Measurements from ENCODE around the gene DNASE1L3. TPM values are rescaled to one million over a fixed set of nuclear protein-coding genes. Genes with fewer than 3 reads are reported as not detected.
"Not testable (repeated sequence)": the region's sequence is repeated elsewhere in the genome, so short reads cannot be mapped to it uniquely, and the experiment has no call there.

Gene DNASE1L3
- total RNA-seq, 1 donor from 2014 or later = 6.1 TPM

DNA sequence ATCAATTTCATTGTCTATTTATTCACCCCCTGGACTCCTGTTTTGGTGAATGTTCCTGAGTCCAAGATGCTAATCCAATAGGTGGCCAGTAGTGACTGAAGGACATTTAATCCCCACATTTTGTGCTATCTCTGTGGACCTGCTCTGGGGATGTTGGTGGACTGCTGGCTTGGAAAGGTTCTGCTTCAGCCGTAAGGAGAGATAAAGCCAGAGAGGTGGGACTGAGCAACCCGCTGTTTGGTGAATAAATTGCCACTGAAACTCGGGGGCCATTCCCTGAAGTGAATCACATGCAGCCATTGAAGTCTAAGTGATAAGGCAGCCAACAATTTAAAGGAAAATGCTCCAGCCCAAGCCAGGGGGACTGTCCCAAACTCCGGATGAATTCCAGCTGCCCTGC is 25.2 kb upstream of the DNASE1L3 start:
- DNase-seq (ENCODE audit: low spot score) = no peak

DNA sequence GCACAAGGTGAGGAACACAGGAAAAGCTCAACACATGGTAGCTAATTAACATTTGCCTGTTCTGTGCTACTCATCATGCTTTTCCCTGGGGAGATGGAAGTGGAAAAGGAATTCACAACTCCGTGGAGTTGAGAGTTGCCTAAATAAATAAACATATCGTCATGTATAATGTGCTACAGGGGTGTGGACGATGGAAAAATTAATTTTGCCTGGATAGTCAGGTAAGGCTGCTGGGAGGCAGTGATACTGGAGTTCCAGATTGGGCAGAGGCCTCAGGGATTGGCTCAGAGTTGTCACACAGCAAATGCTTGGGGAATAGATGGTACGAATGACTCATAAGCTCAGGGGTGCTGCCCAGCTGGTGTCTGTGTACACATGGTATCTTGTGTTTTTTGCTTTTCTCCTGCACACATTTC is 23.8 kb upstream of the DNASE1L3 start:
- DNase-seq (ENCODE audit: low spot score) = no peak

DNA sequence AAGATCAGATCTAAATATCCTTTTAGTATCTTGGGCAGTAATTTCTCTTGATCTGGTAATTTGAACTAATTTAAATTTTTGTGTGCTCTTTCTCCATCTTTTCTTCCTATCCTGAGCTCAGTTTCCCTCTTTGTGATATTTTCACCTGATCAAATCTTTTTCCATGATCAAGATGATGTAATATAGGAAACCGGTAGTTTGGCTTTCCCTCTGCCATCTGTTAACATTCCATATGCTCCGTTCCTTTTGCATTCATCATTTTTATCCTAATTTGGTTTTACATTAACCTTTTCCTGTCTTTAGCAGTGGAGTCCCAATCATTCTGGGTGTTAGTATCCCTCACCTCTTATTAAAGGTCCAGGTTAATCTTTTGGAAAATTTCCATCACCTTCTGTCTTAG is 20.9 kb upstream of the DNASE1L3 start:
- DNase-seq (ENCODE audit: low spot score) = no peak

DNA sequence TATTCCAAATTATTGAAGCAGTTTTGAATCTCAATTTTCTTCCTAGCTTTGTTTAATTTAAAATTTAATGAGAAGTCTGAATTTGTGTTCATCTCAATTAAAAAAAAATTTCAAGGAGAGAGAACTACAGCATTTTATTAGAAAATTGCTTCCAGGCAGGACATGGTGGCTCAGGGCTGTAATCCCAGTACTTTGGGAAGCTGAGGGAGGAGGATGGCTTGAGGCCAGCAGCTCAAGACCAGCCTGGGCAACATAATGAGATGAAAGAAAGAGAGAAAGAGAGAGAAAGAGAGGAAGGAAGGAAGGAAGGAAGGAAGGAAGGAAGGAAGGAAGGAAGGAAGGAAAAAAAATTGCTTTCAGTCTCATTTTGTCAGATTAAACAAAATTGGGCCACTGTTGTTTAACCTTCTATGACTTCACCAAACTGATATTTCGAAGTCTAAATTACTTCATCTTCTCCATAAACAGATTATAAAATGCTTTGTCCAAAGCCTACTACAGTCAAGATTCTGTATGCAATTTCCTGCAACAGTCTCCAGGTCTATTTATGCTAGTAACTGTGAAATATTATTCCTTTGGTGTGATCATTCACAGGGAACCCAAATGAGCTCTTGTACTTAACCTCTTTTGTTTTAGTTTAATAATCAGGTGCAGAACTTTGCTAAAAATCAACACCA is 20.2 kb upstream of the DNASE1L3 start:
- no peak for DNase-seq (ENCODE audit: low spot score)

DNA sequence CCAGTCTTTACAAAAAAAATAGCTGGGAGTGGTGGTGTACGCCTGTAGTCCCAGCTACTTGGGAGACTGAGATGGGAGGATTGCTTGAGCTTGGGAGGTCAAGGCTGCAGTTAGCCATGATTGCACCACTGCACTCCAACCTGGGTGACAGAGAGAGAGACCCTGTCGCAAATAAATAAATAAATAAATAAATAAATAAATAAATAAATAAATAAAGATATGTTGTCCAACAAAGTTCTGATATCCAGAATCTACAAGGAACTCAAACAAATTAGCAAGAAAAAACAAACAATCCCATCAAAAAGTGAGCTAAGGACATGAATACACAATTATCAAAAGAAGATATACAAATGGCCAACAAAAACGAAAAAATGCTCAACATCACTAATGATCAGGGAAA is 17.2 kb upstream of the DNASE1L3 start:
- not testable (repeated sequence) for DNase-seq (ENCODE audit: low spot score)

DNA sequence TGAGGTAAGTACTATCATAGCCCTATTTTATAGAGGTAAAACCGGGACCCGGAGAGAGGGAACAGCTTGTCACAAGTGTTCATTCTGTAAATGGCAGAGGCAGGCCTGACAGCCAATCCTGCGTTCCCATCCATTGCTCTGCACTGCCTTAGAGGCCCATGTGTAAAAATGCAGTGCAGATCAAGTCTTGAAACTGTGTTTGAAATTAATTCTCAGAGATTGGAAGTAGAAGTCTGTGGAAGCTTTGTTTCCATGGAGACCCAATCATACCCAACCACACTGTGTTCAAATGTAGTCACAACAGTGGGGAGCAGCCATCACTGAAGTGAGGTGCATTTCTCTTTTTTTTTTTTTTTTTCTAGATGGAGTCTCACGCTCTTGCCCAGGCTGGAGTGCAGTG is 13.1 kb upstream of the DNASE1L3 start:
- no peak for DNase-seq (ENCODE audit: low spot score)

DNA sequence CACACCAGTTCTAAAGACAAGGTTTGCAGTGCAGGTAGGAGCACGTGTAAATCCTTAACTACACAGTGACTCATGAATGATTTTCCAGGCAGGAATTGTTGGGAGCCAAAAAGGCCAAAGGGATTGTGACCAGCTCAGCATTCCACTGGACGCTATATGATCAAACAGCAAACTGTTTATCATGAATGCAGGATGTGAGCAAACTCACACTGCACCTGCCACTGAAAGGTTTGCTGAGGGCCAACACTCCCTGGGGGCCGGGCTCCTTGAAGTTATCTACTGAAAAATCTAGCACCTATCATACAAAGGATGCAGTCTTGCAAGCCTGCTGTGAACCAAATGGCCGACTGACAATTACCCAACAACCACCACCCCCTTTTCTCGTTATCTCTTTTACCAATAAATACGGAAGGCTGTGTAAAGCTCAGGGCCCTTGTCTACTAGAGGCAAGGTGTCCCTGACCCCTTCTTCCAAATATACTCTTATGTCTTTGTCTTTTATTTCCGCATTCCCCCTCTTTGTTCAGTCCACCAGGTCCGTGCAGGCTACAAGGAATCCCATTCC is 11.5 kb upstream of the DNASE1L3 start:
- DNase-seq (ENCODE audit: low spot score) = no peak

DNA sequence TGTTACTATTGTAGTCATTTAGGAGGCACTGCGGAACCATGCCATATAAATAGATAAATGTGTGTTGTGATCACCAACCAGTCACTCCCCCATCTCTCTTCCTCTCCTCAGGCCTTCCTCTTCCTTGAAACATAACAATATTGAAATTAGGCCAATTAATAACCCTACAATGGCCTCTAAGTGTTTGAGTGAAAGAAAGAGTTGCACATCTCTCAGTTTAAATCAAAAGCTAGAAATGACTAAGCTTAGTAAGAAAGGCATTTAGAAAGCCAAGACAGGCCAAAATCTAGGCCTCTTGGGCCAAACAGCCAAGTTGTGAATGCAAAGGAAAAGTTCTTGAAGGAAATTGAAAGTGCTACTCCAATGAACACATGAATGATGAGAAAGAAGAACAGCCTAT is 8.1 kb upstream of the DNASE1L3 start:
- DNase-seq (ENCODE audit: low spot score) = no peak

DNA sequence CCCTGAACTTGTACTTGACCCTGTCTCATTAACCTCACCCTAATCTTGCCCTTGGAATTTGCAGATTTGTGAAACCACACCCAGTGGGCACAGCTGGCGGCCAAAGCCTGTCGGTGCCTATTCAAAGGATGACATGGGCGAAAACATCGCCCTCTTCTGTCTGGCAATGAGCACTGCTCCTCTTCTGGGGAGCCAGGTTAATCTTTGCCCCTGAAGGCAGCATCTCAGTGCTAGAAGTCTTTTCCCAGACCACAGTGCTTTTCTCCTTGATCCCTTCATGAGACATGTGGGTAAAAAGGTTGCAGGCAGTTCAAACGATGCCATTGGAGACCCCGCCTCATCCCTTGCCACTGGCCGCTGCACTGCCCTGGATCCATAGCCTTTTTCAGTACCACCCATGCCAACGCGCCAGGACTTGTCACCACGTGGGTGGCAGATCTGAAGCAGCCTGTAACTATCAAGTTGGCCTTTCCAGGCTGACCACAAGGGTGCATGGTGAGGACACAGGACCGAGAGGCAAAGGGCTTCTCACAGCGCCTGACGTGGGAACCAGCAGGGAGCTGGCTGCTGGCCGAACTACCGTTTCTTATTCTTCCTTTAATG is 6.5 kb upstream of the DNASE1L3 start:
- peak; percentile 74 for DNase-seq (ENCODE audit: low spot score)

DNA sequence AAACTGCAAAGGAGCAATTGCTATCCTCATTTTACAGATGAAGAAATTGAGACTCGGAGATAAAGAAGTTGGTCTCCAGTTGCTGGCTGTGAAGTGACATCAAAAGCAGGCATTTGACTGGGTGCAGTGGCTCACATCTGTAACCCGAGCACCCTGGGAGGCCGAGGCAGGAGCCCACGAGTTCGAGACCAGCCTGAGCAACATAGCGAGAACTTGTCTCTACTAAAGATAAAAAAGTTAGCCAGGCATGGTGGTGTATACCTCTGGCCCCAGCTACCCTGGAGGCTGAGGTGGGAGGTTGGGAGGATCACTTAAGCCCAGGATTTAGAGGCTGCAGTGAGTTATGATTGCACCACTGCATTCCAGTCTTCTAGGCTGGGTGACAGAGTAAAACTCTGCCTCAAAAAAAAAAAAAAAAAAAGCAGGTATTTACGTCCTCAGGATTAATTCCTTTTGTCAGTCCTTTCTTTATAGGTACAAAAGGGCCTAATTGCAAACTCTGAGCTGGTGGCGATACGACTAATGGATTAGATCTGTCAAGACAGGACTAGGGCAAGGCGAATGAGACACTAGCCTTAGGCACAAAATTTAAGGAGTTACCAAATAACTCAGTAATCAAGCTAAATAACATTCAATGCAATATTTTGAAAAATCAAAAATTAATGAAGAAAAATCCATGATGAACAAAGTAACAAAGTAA is 5.9 kb upstream of the DNASE1L3 start:
- DNase-seq (ENCODE audit: low spot score) = no peak

DNA sequence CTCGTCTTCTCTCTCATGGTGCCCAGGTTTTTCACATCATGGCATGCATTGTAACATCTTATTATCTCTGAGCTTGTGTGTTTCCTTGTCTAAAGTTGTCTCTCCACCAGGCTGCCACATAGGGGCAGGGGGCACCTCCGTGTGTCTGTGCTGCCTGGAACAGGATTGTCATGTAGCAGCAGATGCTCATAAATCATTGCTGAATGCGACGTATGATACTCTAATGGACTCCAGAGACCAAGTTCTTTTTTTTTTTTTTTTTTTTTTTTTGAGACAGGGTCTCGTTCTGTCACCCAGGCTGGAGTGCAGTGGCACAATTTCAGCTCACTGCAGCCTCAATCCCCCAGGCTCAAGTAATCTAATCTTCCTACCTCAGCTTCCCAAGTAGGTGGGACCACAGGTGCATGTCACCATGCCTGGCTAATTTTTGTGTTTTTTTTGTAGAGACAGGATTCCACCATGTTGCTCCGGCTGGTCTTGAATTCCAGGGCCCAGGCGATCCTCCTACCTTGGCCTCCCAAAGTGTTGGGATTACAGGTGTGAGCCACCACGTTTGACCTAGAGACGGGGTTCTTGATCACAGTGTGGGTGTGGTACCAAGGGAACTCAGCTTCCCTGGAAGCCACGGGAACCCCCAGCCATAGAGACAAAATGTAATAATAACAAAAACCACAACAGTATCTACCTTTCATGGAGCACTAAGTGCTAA is 4.7 kb upstream of the DNASE1L3 start:
- DNase-seq (ENCODE audit: low spot score) = no peak

DNA sequence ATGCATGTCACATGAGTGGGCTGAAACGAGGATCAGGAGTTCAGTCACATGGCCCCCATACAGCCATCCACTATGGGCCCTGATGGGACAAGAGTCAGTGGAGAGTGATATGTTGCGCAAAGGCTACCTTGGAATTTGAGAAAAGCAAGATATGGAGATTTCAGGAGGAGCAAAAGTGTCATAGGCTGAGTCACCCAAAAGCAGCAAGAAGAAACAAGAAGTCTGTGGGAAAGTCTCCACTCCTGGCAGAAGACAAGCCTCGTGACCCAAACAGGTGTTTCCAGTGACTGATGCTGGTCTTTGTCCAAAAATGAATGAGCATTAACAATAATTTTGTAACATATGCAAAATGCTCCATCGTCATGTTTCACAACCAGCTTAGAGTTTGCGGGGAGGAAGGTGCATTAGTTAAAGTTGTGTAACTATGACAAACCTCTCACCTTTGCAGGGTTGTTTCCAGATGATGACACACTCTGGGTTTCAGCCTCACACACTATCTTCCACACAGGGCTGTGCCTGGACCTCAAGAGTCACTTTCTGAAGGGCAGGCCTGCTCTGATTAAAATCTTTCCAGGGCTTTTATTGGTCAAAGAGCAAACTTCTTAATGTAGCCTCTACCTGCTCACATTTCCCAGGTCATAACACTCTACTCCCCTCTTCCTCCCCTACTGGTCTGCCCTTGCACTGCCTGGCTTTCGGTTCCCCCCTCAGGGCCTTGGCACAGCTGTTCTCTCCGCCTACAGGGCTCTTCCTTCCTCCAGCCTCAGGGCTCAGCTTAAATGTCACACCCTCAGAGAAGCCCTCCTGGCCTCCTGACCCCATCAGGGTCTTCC is 3.9 kb upstream of the DNASE1L3 start:
- peak; percentile 49 for DNase-seq (ENCODE audit: low spot score)

DNA sequence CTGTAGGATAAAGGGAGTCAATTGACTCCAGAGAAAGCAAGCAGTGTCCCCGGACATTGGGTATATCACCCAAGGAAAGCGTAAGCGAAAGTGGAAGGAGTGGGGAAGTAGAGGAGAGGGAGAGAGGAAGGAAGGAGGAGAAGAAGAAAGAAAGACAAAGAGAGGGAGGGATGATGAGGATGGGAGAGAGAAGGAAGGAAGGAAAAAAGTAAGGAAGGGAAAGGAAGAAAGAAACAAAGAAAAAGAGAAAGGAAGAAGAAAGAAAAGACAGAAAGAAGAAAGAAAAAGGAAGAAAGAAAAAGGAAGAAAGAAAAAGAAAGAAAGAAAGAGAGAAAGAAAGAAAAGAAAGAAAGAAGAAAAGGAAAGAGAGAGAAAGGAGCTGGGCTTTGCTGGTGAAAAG is 839 bp downstream of the DNASE1L3 start:
- no peak for DNase-seq (ENCODE audit: low spot score)

DNA sequence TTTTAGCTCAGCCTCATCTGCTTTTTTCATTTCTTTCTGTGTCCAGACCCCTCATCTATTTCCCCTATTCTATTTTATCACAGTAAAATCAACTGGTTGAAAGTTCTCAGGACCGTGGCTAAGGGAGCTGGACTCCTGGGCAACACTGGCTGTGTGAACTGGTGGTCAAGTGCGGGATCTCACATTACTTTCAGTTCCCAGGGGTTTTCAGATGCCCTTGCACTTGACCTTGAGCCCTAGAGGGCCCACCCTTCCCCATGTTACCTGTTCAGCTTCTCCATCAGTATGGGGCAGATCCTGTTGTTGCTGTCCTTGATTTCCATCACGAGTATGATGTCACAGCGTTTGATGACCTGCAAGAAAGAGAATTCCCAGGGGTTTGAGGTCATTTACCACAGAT is 2.8 kb downstream of the DNASE1L3 start:
- no peak for DNase-seq (ENCODE audit: low spot score)

DNA sequence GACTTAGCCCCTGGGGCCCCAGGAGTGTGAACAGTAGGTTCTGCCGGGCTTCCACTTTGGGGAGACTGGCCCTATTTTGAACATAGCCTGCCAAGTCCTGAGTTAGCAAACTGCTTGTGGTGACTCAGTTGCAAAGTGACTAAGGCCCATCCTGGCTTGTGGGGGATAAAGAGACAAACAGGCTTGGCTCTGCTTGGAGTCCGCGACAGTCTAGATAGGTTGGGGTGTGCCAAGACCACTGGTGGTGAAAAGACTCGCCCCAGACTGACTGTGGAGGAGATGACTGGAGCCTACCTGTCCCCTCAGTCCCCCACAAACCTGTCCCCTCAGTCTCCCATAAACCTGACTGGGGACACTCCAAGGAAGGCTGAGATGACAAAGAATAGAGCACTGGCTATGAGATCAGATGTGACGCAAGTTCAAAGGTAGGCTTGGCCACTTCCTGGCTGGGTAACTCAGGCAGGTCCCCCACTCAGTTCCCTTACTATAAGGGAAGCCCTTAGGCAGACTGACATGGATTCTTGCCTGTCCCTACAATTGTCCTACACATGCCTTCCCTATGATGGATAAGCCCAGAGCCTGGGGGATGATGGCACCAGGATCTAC is 4.3 kb downstream of the DNASE1L3 start:
- no peak for DNase-seq (ENCODE audit: low spot score)

DNA sequence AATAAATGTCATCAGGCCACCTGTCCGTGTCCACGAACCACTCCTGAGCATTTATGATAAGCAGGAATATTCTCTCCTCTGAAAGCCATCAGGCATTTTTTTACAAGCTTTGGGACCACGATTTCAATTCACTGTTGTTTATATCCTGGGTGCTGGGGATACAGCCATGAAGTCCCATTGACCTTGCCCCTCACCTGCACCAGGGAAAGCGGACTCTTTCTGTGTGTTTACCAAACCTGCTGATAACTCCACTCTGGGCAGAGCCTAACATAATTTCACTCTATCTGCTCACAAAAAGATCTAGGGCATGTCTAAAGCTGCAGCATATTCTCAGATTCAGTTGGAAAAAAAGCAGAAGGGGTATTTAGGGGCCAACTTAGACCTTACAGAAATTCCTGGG is 4.8 kb downstream of the DNASE1L3 start:
- no peak for DNase-seq (ENCODE audit: low spot score)

DNA sequence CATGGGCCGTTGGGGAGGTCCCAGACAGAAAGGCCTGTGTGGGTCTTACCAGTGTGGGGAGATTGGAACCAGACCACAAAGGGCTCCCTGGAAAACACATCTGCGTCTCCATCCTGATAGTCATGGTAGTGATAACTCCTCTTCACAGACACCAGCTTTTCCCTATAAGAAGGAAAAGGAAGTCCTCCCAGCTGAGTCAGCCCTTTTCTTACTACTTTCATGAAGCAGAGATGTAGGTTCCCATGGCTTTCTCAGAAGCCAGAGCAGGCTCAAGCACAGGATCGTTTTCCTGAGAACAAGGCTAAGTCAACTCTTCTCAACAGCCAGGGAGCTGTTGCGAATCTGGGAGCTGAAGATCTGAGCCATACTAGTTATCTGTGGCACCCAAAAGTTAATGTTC is 6.1 kb downstream of the DNASE1L3 start:
- DNase-seq (ENCODE audit: low spot score) = no peak

DNA sequence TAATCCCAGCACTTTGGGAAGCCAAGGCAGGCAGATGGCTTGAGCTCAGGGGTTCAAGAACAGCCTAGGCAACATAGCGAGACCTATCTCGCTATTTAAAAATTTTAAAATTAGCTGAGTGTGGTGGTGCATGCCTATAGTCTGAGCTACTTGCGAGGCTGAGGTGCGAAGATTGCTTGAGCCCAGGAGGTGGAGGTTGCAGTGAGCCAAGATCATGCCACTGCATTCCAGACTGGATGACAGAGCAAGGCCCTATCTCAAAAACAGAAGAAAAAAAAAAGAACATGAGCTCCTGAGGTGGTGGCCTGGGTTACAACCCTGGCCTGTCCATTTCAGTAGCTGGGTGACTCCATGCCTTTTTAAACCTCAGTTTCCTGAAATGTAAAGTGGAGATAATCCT is 7.2 kb downstream of the DNASE1L3 start:
- no peak for DNase-seq (ENCODE audit: low spot score)

DNA sequence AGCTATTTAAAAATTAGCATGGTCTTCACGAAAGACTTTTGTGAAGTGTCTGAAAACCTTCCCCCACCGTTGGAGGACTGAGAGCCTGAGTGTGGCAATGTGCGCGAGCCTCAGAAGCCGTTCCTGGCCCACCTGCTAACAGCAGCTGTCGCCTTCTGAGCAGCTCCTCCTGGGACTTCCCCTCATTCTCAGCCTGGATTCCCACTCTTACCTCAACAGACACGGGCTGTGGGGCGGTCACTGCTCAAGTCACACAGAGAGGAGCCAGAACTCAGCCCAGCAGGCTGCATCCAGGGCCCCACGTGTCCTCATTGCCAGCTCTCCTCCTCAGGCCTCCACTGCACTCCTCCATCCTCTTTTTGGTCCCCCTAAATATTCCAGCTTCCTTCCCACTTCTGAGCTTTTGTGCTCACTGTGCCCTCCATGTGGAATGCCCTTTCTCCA is 7.8 kb downstream of the DNASE1L3 start:
- no peak for DNase-seq (ENCODE audit: low spot score)

DNA sequence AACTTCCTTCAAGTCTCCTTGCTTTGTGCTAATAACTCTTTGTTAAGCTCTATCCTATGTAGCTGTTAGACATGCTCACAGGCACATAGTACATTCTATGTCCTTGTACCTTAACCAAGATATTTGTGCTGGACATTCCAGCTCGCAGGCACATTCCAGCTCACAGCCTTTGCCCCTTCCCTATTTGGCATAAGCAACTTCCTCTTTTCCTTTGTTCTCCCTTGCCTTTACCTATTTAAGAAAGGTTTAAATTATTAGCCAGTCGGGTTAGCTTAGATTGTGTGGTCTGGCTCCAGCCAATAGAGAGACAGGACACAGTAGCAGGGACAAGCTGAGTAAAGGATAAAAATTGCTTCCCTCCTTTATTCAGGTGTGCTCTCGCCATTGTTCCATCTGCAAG is 9.3 kb downstream of the DNASE1L3 start:
- DNase-seq (ENCODE audit: low spot score) = not testable (repeated sequence)

DNA sequence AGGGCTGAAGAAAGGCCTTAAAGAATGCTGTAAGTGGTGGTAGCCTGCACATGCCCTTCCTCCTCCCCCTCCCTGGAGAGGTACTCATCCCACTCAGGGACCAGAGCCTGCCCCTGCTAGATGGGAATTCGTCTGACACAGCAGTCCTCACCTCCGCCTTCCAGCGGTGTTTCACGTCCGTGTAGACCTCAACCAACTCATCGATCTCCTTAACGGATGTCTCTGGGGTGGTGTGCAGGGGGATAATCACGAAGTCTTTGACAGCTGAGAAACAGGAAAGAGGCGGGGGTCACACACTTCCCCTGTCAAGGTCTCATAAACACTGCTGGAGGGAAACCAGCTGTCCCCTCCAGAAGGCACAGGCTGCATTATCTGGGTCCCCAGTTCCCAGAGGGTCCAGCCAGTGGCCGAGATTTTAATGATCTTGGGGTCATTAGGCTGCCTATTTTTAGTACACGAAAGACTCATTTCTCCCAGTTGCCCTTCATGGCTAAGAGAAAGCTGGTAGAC is 9.9 kb downstream of the DNASE1L3 start:
- DNase-seq (ENCODE audit: low spot score) = no peak

Measured in ureter (tissue), 1 donor.